Lung (tissue), 12 donors: ENCODE measurements around the gene VAMP3. TPM values are rescaled to one million over a fixed set of nuclear protein-coding genes. Genes with fewer than 3 reads are reported as not detected.

Source experiments
- ATAC-seq: fragments of 200-7000 bp; cut with Tn5 transposase; one replicate; pipeline ENCODE4 v1.9.1; 2020; ENCODE audit warnings: moderate number of reproducible peaks; ENCODE audit not compliant: insufficient read depth, low FRiP score
- DNase-seq, 3 donors: peaks; one replicate each; pipeline ENCODE4 v3.0.0-alpha.2; 2013 to 2017
- H3K27ac ChIP-seq, 2 donors: one replicate each; pipeline ENCODE4 v1.5.1; 2013; ENCODE audit warnings: mild to moderate bottlenecking in 2 of 2, moderate library complexity in 2 of 2, control low read depth in 1 of 2, inconsistent platforms in 1 of 2, low read depth in 1 of 2, low read length in 1 of 2
- H3K27me3 ChIP-seq, 3 donors: one replicate each; pipeline ENCODE4 v1.5.1; 2013; ENCODE audit warnings: low read length in 2 of 3; ENCODE audit not compliant: control insufficient read depth in 3 of 3, insufficient read depth in 3 of 3
- H3K36me3 ChIP-seq, 4 donors: one replicate each; pipeline ENCODE4 v1.5.1; 2013; ENCODE audit warnings: low read length in 4 of 4, mild to moderate bottlenecking in 1 of 4, moderate library complexity in 1 of 4; ENCODE audit not compliant: control insufficient read depth in 4 of 4, insufficient read depth in 4 of 4
- H3K4me1 ChIP-seq, 5 donors: one replicate each; pipeline ENCODE4 v1.5.1; 2013; ENCODE audit warnings: low read length in 5 of 5, mild to moderate bottlenecking in 2 of 5, moderate library complexity in 1 of 5; ENCODE audit not compliant: control insufficient read depth in 5 of 5, insufficient read depth in 5 of 5
- H3K4me3 ChIP-seq: one replicate; pipeline ENCODE4 v1.5.1; 2013; ENCODE audit warnings: mild to moderate bottlenecking, control low read depth, moderate library complexity
- H3K9ac ChIP-seq, 2 donors: one replicate each; pipeline ENCODE4 v1.5.1; 2013; ENCODE audit warnings: low read length in 2 of 2, control low read depth in 1 of 2; ENCODE audit not compliant: insufficient read depth in 1 of 2
- H3K9me3 ChIP-seq, 4 donors: one replicate each; pipeline ENCODE4 v1.5.1; 2013; ENCODE audit warnings: low read length in 3 of 4, mild to moderate bottlenecking in 1 of 4, moderate library complexity in 1 of 4; ENCODE audit not compliant: control insufficient read depth in 4 of 4, insufficient read depth in 3 of 4
- CTCF ChIP-seq: IDR thresholded peaks from 2 replicates; pipeline ENCODE4 v1.5.1; 2012; ENCODE audit warnings: mild to moderate bottlenecking; ENCODE audit errors: control extremely low read depth, extremely low read depth
- WGBS, 2 donors: extraction: QIAGEN DNeasy Blood & Tissue Kit; methylation state at CpG; one replicate each; pipeline ENCODE4 v1.1.7; 2013; 5-methylcytosine and 5-hydroxymethylcytosine counted together
- polyA plus RNA-seq, 2 donors: library from polyadenylated mRNA; stranded (reverse); fragments of 200-250 nt; gene quantifications; one replicate each; pipeline ENCODE4 v1.2.1, GENCODE V29; 2013
- total RNA-seq, 2 donors: library from RNA; depleted of rRNA in 1 of 2; stranded (reverse); fragments of >200 nt in 1 of 2; gene quantifications; one replicate each; pipeline ENCODE4 v1.2.1, GENCODE V29; 2014 to 2021
- donor health status: control.
- donor health status: control.
- donor health status: Bipolar disorder and iron deficiency.
- donor health status: healthy.
- donor health status: DM: yes; HTN: yes; CAD: no.

VAMP3 gene
- total and polyA plus RNA-seq, 4 donors: 46.6 to 146 (median 87.0) TPM

- no peak for TF ChIP-seq CTCF
- no peaks in the 10 kb centered on the region for H3K9me3 ChIP-seq
- ATAC-seq: no peak
- 16 to 22% methylated on average over 12 of the region's 12 CpGs for WGBS, 2 donors
- H3K4me3 ChIP-seq: peak overlapping the region; percentile 95
- H3K27me3 ChIP-seq: no peaks in the 10 kb centered on the region
- no peak for DNase-seq
- H3K27ac ChIP-seq: peak overlapping the region; percentile 96 to 99
- H3K9ac ChIP-seq: peak overlapping the region; percentile 63 to 76
- peaks cover 3 to 5% (median 4%) of the 10 kb centered on the region in 4 donors for H3K36me3 ChIP-seq
- peaks cover 2 to 15% (median 5%) of the 10 kb centered on the region in 5 donors for H3K4me1 ChIP-seq
Measured at GRCh38 chr1:7771823-7772299, 765 bp downstream of the VAMP3 start.

- peaks cover 16 to 29% (median 23%) of the 10 kb centered on the region in 4 donors for H3K36me3 ChIP-seq
- DNase-seq: peak; percentile 53 to 88 (median 82)
- no peak for TF ChIP-seq CTCF
- peaks cover 0 to 16% (median 2%) of the 10 kb centered on the region in 5 donors for H3K4me1 ChIP-seq
- no peak for ATAC-seq
- H3K4me3 ChIP-seq: no peak overlapping the region
- no peak overlapping the region for H3K27ac ChIP-seq
- 72% methylated on average over 3 of the region's 3 CpGs for WGBS, 2 donors
- no peaks in the 10 kb centered on the region for H3K27me3 ChIP-seq
- H3K9ac ChIP-seq: no peak overlapping the region
- no peaks in the 10 kb centered on the region for H3K9me3 ChIP-seq
Measured at GRCh38 chr1:7777591-7777990, 6.5 kb downstream of the VAMP3 start.

GRCh38 chr1:7778133-7778628 lies 7.1 kb downstream of the VAMP3 start:
- Histone ChIP-seq H3K4me1 (peaks cover 0 to 16% (median 2%) of the 10 kb centered on the region in 5 donors), H3K9me3 (no peaks in the 10 kb centered on the region), H3K27me3 (no peaks in the 10 kb centered on the region), H3K4me3 (no peak overlapping the region), H3K9ac (no peak overlapping the region), H3K27ac (no peak overlapping the region), H3K36me3 (peaks cover 13 to 29% (median 22%) of the 10 kb centered on the region in 4 donors)
- ATAC-seq: no peak
- TF ChIP-seq CTCF: no peak
- DNase-seq: no peak
- 92 to 96% methylated on average over 4 of the region's 4 CpGs for WGBS, 2 donors

GRCh38 chr1:7780976-7781375 lies 9.9 kb downstream of the VAMP3 start:
- Histone ChIP-seq H3K9ac (no peak overlapping the region), H3K27ac (no peak overlapping the region), H3K4me3 (no peak overlapping the region), H3K4me1 (peaks cover 0 to 16% (median 2%) of the 10 kb centered on the region in 5 donors), H3K9me3 (no peaks in the 10 kb centered on the region), H3K27me3 (no peaks in the 10 kb centered on the region), H3K36me3 (peaks cover 11 to 25% (median 20%) of the 10 kb centered on the region in 4 donors)
- no peak for ATAC-seq
- TF ChIP-seq CTCF: no peak
- 88 to 94% methylated on average over 9 of the region's 9 CpGs for WGBS, 2 donors
- no peak for DNase-seq
